LNCaP clone FGC (cell line): Measurements from ENCODE around the gene MPC1.

Experiments
- DNase-seq: peaks from one replicate; pipeline ENCODE4 v3.0.0-alpha.2; 2011; ENCODE audit warnings: low read depth
- H3K4me3 ChIP-seq: 2 replicates; pipeline ENCODE4 v1.5.1; 2011; ENCODE audit warnings: mild to moderate bottlenecking, low read depth, low read length, control low read depth
- CTCF ChIP-seq: IDR thresholded peaks from 2 replicates; pipeline ENCODE4 v1.5.1; 2012; ENCODE audit warnings: mild to moderate bottlenecking; ENCODE audit not compliant: control insufficient read depth, insufficient read depth; ENCODE audit errors: extremely low read depth

The MPC1 gene

GRCh38 chr6:166338854-166339253 lies 43.9 kb downstream of the MPC1 start:
- DNase-seq: no peak

GRCh38 chr6:166336847-166337246 lies 45.9 kb downstream of the MPC1 start:
- H3K4me3 ChIP-seq: no peak overlapping the region
- TF ChIP-seq CTCF: no peak
- no peak for DNase-seq

More at GRCh38 chr6:166338854-166339253, 43.9 kb downstream of the MPC1 start:
- no peak overlapping the region for H3K4me3 ChIP-seq
- TF ChIP-seq CTCF: no peak

- DNase-seq: no peak
Measured at GRCh38 chr6:166335378-166336302, 47.1 kb downstream of the MPC1 start.

GRCh38 chr6:166334878-166335277 lies 47.9 kb downstream of the MPC1 start:
- no peak for DNase-seq
- no peak overlapping the region for H3K4me3 ChIP-seq
- no peak for TF ChIP-seq CTCF

More at GRCh38 chr6:166335378-166336302, 47.1 kb downstream of the MPC1 start:
- no peak for TF ChIP-seq CTCF
- no peak overlapping the region for H3K4me3 ChIP-seq

GRCh38 chr6:166333172-166333995 lies 49.4 kb downstream of the MPC1 start:
- no peak overlapping the region for H3K4me3 ChIP-seq
- no peak for TF ChIP-seq CTCF
- DNase-seq: no peak

- no peak for TF ChIP-seq CTCF
Measured at GRCh38 chr6:166331503-166332415, 51.0 kb downstream of the MPC1 start.

More at GRCh38 chr6:166331503-166332415, 51.0 kb downstream of the MPC1 start:
- no peak for DNase-seq
- H3K4me3 ChIP-seq: no peak overlapping the region
